ENCODE results near the gene TOLLIP.
A peak's percentile ranks its signal among the peaks of the same experiment; 100 is the strongest.
"Not testable (repeated sequence)": the region's sequence is repeated elsewhere in the genome, so short reads cannot be mapped to it uniquely, and the experiment has no call there.

The TOLLIP gene

GRCh38 chr11:1309498-1310317 lies at the start of gene TOLLIP:
Gene TOLLIP (minus strand): TSS chr11:1309632. CDS start chr11:1309498, 134 bp downstream.
- Histone ChIP-seq H3K27me3 (ENCODE audit: insufficient read depth, low read length) (no peaks in the 10 kb centered on the region), H3K9ac (ENCODE audit: low read depth, low read length) (peak within 1 kb of the TSS; percentile 83; the same call in 1 of the 2 replicates), H3K27ac (ENCODE audit: low read length) (peak within 1 kb of the TSS; percentile 53), H3K4me1 (ENCODE audit: insufficient read depth, low read length) (no peaks in the 10 kb centered on the region), H3K36me3 (ENCODE audit: insufficient read depth, low read depth, low read length) (no peaks in the 10 kb centered on the region), H3K4me3 (ENCODE audit: low read length) (peak within 1 kb of the TSS; percentile 81), H3K9me3 (ENCODE audit: insufficient read depth, low read depth, low read length) (0 out of 2 replicates have a peak, but pooled peaks cover 8% of the 10 kb centered on the region)

- H3K4me3 ChIP-seq (ENCODE audit: low read length); H3K27me3 ChIP-seq (ENCODE audit: insufficient read depth, low read length); H3K27ac ChIP-seq (ENCODE audit: low read length): not testable (repeated sequence)
These were observed 49.5 kb upstream of the TOLLIP start for GRCh38 chr11:1358931-1359330.

GRCh38 chr11:1358286-1358685 lies 48.9 kb upstream of the TOLLIP start:
- Histone ChIP-seq H3K4me3 (ENCODE audit: low read length) (no peak overlapping the region), H3K9me3 (ENCODE audit: insufficient read depth, low read depth, low read length) (peaks cover 7% of the 10 kb centered on the region), H3K27me3 (ENCODE audit: insufficient read depth, low read length) (no peaks in the 10 kb centered on the region), H3K9ac (ENCODE audit: low read depth, low read length) (no peak overlapping the region), H3K36me3 (ENCODE audit: insufficient read depth, low read depth, low read length) (no peaks in the 10 kb centered on the region), H3K4me1 (ENCODE audit: insufficient read depth, low read length) (no peaks in the 10 kb centered on the region), H3K27ac (ENCODE audit: low read length) (no peak overlapping the region)

More at GRCh38 chr11:1358931-1359330, 49.5 kb upstream of the TOLLIP start:
- not testable (repeated sequence) for H3K9ac ChIP-seq (ENCODE audit: low read depth, low read length); H3K4me1 ChIP-seq (ENCODE audit: insufficient read depth, low read length); H3K36me3 ChIP-seq (ENCODE audit: insufficient read depth, low read depth, low read length)
- peaks cover 13% of the 10 kb centered on the region for H3K9me3 ChIP-seq (ENCODE audit: insufficient read depth, low read depth, low read length)

GRCh38 chr11:1356478-1356960 lies 47.1 kb upstream of the TOLLIP start:
- Histone ChIP-seq H3K9me3 (ENCODE audit: insufficient read depth, low read depth, low read length) (no peaks in the 10 kb centered on the region), H3K4me1 (ENCODE audit: insufficient read depth, low read length) (no peaks in the 10 kb centered on the region), H3K4me3 (ENCODE audit: low read length) (no peak overlapping the region), H3K27ac (ENCODE audit: low read length) (no peak overlapping the region), H3K27me3 (ENCODE audit: insufficient read depth, low read length) (no peaks in the 10 kb centered on the region), H3K9ac (ENCODE audit: low read depth, low read length) (no peak overlapping the region), H3K36me3 (ENCODE audit: insufficient read depth, low read depth, low read length) (no peaks in the 10 kb centered on the region)

GRCh38 chr11:1356007-1356435 lies 46.6 kb upstream of the TOLLIP start:
- H3K4me1 ChIP-seq (ENCODE audit: insufficient read depth, low read length): no peaks in the 10 kb centered on the region
- no peak overlapping the region for H3K9ac ChIP-seq (ENCODE audit: low read depth, low read length)
- H3K36me3 ChIP-seq (ENCODE audit: insufficient read depth, low read depth, low read length): no peaks in the 10 kb centered on the region
- no peak overlapping the region for H3K4me3 ChIP-seq (ENCODE audit: low read length)
- no peak overlapping the region for H3K27ac ChIP-seq (ENCODE audit: low read length)
- no peaks in the 10 kb centered on the region for H3K27me3 ChIP-seq (ENCODE audit: insufficient read depth, low read length)
- no peaks in the 10 kb centered on the region for H3K9me3 ChIP-seq (ENCODE audit: insufficient read depth, low read depth, low read length)

- Histone ChIP-seq H3K27ac (ENCODE audit: low read length) (no peak overlapping the region), H3K36me3 (ENCODE audit: insufficient read depth, low read depth, low read length) (no peaks in the 10 kb centered on the region), H3K4me1 (ENCODE audit: insufficient read depth, low read length) (no peaks in the 10 kb centered on the region; the same call in 1 of the 2 replicates), H3K27me3 (ENCODE audit: insufficient read depth, low read length) (no peaks in the 10 kb centered on the region), H3K9me3 (ENCODE audit: insufficient read depth, low read depth, low read length) (no peaks in the 10 kb centered on the region), H3K4me3 (ENCODE audit: low read length) (no peak overlapping the region), H3K9ac (ENCODE audit: low read depth, low read length) (no peak overlapping the region)
These were observed 44.9 kb upstream of the TOLLIP start for GRCh38 chr11:1354125-1354938.

GRCh38 chr11:1353383-1354124 lies 44.1 kb upstream of the TOLLIP start:
- Histone ChIP-seq H3K27me3 (ENCODE audit: insufficient read depth, low read length) (no peaks in the 10 kb centered on the region), H3K4me1 (ENCODE audit: insufficient read depth, low read length) (no peaks in the 10 kb centered on the region; the same call in 1 of the 2 replicates), H3K36me3 (ENCODE audit: insufficient read depth, low read depth, low read length) (no peaks in the 10 kb centered on the region), H3K9ac (ENCODE audit: low read depth, low read length) (no peak overlapping the region), H3K4me3 (ENCODE audit: low read length) (no peak overlapping the region), H3K9me3 (ENCODE audit: insufficient read depth, low read depth, low read length) (no peaks in the 10 kb centered on the region), H3K27ac (ENCODE audit: low read length) (no peak overlapping the region)

- no peak overlapping the region for H3K9ac ChIP-seq (ENCODE audit: low read depth, low read length)
- H3K27me3 ChIP-seq (ENCODE audit: insufficient read depth, low read length): no peaks in the 10 kb centered on the region
- H3K4me1 ChIP-seq (ENCODE audit: insufficient read depth, low read length): no peaks in the 10 kb centered on the region; the same call in 1 of the 2 replicates
- H3K9me3 ChIP-seq (ENCODE audit: insufficient read depth, low read depth, low read length): no peaks in the 10 kb centered on the region
- H3K27ac ChIP-seq (ENCODE audit: low read length): no peak overlapping the region
- H3K36me3 ChIP-seq (ENCODE audit: insufficient read depth, low read depth, low read length): no peaks in the 10 kb centered on the region
- H3K4me3 ChIP-seq (ENCODE audit: low read length): no peak overlapping the region
These were observed 43.4 kb upstream of the TOLLIP start for GRCh38 chr11:1352696-1353382.

GRCh38 chr11:1351278-1351937 lies 42.0 kb upstream of the TOLLIP start:
- H3K4me1 ChIP-seq (ENCODE audit: insufficient read depth, low read length): no peaks in the 10 kb centered on the region; the same call in 1 of the 2 replicates
- H3K36me3 ChIP-seq (ENCODE audit: insufficient read depth, low read depth, low read length): no peaks in the 10 kb centered on the region
- no peak overlapping the region for H3K4me3 ChIP-seq (ENCODE audit: low read length)
- H3K27me3 ChIP-seq (ENCODE audit: insufficient read depth, low read length): no peaks in the 10 kb centered on the region
- H3K9ac ChIP-seq (ENCODE audit: low read depth, low read length): no peak overlapping the region
- H3K27ac ChIP-seq (ENCODE audit: low read length): no peak overlapping the region
- no peaks in the 10 kb centered on the region for H3K9me3 ChIP-seq (ENCODE audit: insufficient read depth, low read depth, low read length)

- Histone ChIP-seq H3K4me3 (ENCODE audit: low read length) (no peak overlapping the region), H3K9me3 (ENCODE audit: insufficient read depth, low read depth, low read length) (no peaks in the 10 kb centered on the region), H3K27me3 (ENCODE audit: insufficient read depth, low read length) (no peaks in the 10 kb centered on the region), H3K4me1 (ENCODE audit: insufficient read depth, low read length) (no peaks in the 10 kb centered on the region; the same call in 1 of the 2 replicates), H3K9ac (ENCODE audit: low read depth, low read length) (no peak overlapping the region), H3K36me3 (ENCODE audit: insufficient read depth, low read depth, low read length) (no peaks in the 10 kb centered on the region), H3K27ac (ENCODE audit: low read length) (no peak overlapping the region)
These were observed 40.8 kb upstream of the TOLLIP start for GRCh38 chr11:1350086-1350725.
